ENCODE results near the gene GRHL3.

The GRHL3 gene

GRCh38 chr1:24374891-24375786, 56.0 kb downstream of the GRHL3 start:
- no peak for DNase-seq

- DNase-seq = no peak
Observed at GRCh38 chr1:24379733-24380315, 60.7 kb downstream of the GRHL3 start.

- DNase-seq = no peak
Observed at GRCh38 chr1:24380508-24380907, 61.4 kb downstream of the GRHL3 start.

- DNase-seq = no peak
Observed at GRCh38 chr1:24381256-24381655, 62.1 kb downstream of the GRHL3 start.

- no peak for DNase-seq
Observed at GRCh38 chr1:24382165-24382577, 63.0 kb downstream of the GRHL3 start.

GRCh38 chr1:24383381-24383940, 64.3 kb downstream of the GRHL3 start:
- no peak for DNase-seq

GRCh38 chr1:24384251-24385090, 65.3 kb downstream of the GRHL3 start:
- no peak for DNase-seq

- no peak for DNase-seq
Observed at GRCh38 chr1:24385160-24385940, 66.2 kb downstream of the GRHL3 start.

- DNase-seq = no peak
Observed at GRCh38 chr1:24386241-24386640, 67.1 kb downstream of the GRHL3 start.

- DNase-seq = no peak
Observed at GRCh38 chr1:24386931-24387330, 67.8 kb downstream of the GRHL3 start.

- no peak for DNase-seq
Observed at GRCh38 chr1:24387636-24388175, 68.5 kb downstream of the GRHL3 start.

- DNase-seq = no peak
Observed at GRCh38 chr1:24388331-24388885, 69.3 kb downstream of the GRHL3 start.

GRCh38 chr1:24389231-24389678, 70.1 kb downstream of the GRHL3 start:
- no peak for DNase-seq

GRCh38 chr1:24390924-24391782, 72.0 kb downstream of the GRHL3 start:
- peak; percentile 39 for DNase-seq

GRCh38 chr1:24391882-24392603, 72.9 kb downstream of the GRHL3 start:
- peak; percentile 13 for DNase-seq

GRCh38 chr1:24392604-24392946, 73.4 kb downstream of the GRHL3 start:
- no peak for DNase-seq

GRCh38 chr1:24392982-24393650, 74.0 kb downstream of the GRHL3 start:
- no peak for DNase-seq

GRCh38 chr1:24393892-24394291, 74.7 kb downstream of the GRHL3 start:
- DNase-seq = no peak

GRCh38 chr1:24400065-24400464, 80.9 kb downstream of the GRHL3 start:
- no peak for DNase-seq

Measured in KG1 (cell line).